RKO (cell line): ENCODE results near the gene WNT8B.

Experiments
- DNase-seq: peaks from one replicate; pipeline ENCODE4 v3.0.0-alpha.2; 2016; ENCODE audit warnings: low spot score

Gene WNT8B, protein sequence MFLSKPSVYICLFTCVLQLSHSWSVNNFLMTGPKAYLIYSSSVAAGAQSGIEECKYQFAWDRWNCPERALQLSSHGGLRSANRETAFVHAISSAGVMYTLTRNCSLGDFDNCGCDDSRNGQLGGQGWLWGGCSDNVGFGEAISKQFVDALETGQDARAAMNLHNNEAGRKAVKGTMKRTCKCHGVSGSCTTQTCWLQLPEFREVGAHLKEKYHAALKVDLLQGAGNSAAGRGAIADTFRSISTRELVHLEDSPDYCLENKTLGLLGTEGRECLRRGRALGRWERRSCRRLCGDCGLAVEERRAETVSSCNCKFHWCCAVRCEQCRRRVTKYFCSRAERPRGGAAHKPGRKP

DNA sequence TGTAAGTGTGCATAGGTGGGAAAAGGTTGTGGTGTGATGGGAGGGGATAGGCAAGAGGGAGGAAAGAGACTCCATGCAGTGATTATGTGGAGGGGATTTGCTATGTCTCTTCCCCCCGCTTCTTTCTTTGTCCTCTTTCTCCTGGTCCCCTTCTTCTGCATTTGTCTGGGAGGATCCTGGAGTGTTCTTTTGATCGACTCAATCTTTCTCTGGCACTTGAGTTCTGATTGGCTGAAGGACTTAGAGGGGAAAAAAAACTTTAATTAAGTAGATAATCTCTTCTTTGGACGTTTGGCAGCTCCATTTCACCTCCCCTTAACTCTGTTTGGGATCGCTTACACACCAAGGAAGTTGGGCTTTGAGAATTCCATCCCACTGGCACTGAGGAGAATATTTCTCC is at the start of gene WNT8B:
WNT8B (plus strand) TSS at position 301 of the 400 bp plus-strand sequence. CDS start 160 bp downstream, outside the sequence.
- no peak for DNase-seq

DNA sequence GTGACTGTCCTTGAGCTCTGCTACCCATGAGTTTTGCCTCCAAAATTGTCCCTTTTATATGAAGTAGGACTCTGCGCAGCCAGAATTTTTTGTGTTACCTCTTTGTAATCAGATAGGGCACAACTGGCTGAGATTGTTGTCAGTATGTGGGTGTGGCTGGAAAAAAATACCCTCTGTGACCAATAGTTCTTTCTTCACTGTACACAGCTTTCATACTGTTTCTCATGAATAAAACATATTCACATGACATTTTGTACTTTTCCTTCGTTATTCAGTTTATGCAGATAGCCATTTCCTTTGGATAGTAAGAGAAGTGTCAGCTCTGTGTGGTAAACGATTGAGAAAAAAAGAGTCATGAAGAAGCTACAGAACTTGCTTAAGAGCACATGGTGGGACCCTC is 49.6 kb upstream of the WNT8B start:
- DNase-seq = no peak

DNA sequence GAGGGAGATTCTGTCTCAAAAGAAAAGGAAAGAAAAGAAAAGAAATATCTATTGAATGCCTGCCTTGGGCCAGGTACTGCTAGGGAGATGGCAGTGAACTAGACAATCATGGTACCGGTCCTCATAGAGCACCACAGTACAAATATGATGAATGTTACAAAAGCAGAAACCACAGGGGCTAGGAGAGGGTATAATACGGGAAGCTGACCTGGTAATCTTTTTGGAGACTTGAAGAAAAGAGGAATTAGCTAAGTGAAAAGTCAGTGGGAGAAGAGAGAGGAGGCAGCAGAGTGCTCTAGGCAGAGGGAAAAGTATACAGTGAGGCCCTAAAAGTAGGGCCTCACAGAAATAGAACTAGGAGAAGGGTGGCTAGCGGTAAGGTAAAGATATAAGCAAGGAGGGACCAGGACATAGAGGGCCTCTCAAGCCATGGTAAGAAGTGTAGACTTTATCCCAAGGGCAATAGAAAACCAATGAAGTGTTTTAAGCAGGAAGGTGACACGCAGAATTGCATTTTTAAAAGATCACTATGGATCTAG is 42.8 kb upstream of the WNT8B start:
- no peak for DNase-seq

DNA sequence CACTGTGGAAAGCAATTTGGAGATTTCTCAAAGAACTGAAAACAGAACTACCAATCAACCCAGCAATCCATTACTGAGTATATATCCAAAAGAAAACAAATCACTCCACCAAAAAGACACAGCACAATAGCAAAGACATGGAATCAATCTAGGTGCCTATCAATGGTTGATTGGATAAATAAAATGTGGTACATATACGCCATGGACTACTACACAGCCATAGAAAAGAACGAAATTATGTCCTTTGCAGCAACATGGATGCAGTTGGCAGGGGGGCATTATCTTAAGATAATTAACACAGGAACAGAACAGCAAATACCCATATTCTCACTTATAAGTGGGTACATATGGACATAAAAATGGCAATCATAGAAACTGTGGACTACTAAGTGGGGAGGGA is 35.4 kb upstream of the WNT8B start:
- DNase-seq = no peak

DNA sequence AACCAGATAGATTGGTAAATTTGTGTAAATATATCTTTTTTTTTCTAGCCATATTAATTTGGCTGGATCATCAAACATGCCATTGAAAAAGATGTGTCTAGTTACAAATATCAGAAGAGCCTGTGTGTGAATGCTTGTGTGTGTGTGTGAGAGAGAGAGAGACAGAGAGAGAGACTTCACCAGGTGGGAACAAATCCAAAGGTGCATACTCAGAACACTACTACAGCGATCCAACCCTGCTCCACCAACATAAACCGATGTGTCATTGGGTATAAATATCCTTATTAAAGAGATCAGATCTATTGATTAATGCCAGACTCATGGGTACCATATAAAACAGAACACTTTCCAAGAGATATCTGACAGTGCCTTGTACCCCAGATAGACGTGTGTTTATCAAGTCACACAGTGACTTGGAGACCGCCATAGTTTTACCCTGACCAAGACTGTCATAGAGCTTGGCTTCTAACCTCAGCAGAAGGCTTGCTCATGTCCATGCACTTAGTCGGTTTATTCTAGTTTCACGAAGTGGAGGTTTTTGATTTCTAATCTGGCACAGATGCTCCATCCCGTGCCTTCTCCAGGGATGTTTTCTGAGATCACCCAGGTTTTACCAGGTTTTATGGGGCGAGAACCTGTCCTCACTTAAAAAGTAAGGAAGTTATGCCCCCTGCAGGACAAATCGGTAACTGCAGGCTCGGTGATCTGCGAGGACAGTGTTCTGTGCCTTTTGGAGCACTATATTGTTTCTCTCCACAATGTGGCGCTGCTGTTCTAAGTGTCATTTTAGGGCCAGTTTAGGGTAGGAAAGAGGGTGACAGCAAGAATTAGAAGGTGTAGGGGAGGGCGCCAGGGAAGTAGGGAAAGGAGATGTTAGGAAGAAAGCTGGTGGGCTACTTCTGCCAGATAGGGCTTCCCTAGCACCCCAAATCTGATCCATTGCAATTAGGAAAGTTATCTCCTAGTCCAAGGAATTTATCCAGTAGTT is 29.3 kb upstream of the WNT8B start:
- peak; percentile 92 for DNase-seq

DNA sequence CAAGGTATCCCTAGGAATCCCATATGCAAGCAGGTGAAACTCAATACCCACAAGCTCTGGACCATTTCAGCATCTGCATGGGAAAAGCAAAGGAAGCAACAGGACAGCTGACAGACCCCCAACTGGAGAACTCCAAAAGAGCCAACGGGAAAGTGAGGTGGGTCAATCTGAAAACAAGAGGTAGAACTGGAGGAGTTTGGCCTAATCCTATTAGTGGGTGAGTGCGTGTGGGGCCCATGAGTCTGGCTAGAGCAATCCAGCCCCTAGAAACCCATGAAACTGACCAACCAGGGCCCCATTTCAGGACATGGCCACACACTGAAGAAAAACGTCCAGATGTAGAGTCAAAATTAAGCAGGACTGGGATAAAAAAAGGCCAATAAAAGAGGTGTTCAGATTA is 26.6 kb upstream of the WNT8B start:
- DNase-seq = no peak

DNA sequence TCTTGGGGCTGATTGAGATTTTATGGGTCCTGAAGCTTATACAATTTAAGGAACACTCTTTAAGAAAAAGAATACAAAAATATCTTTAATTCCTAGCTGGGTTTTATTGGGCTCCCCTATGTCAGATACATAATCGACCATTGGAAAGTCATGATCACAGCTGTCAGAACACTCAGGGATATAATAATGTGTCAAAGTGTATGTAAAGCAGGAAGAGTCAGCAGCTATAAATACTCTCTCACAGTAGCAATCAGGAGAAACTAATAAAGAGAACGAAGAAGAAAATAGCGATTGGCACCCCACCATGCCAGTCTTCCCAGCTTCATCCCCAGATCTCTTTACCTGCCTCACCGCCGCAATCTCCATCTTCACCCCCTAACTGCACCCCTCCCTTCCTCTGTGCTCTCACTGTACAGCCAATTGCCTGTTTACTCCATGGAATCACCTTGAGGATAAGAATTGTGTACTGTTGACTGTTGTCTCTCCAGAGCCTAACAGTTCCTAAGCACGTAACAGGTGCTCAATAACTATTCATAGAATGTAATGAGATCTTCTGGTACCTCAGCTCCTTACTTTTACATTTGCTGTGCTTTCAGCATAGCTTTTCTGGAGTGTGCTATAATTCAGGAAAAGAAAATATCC is 24.0 kb upstream of the WNT8B start:
- no peak for DNase-seq

DNA sequence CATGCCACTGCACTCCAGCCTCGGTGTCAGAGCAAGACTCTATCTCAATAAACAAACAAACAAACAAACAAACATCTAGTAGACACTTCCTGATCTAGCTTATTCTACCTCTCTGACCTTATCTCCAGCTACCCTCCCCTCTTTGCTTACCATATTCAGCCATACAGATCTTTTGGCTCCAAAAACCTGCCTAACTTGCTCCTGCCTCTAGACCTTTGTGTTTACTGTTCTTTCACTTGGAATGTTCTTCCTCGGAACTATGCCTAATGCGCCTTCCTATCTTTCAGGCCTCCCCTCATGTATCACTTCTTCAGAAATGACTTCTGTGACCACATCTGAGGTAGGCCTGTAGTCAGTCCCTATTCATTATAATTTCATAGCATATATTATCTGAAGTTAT is 20.3 kb upstream of the WNT8B start:
- DNase-seq = no peak

DNA sequence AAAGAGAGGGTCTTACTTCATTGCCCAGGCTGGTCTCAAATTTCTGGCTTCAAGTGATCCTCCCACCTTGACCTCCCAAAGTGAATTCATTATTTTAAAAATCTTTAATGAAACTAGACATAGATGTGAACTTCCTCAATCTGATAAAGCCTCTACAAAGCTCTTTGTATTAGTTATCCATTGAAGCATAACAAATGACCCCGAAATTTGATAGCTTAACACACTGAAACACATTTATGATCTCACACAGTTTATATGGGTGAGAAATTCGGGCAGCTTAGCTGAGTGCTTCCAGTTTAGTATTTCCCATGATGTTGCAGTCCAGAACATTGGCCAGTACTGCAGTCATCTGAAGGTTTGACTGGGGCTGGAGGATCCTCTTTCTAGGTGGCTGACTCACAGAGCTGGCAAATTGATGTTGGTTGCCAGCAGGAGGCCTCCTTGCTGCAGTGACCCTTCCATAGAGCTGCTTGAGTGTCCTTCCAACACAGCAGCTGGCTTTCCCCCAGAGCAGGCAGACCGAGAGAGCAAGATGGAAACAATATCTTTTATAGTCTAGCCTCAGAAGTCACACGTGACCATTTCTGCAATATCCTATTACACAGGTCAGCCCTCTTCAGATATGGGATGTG is 16.6 kb upstream of the WNT8B start:
- DNase-seq = peak; percentile 51

DNA sequence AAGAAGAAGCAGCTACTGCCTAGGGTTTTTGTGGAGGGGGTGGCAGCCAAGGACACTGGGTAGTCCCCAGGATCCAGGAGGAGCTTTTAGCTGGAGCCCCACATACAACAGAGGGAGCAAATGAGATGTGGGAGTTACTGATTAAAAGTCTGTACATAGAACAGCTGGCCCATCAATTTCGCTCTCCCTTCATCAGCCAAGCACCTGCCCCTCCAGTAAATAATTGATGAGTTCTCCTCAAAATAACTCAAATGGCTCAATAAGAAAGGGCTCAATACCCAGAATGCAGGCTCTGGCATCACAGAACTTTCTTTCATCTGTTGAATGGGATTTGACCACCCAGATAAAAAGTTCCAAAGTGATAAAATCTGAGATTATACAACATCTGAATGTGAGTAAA is 15.1 kb upstream of the WNT8B start:
- no peak for DNase-seq

DNA sequence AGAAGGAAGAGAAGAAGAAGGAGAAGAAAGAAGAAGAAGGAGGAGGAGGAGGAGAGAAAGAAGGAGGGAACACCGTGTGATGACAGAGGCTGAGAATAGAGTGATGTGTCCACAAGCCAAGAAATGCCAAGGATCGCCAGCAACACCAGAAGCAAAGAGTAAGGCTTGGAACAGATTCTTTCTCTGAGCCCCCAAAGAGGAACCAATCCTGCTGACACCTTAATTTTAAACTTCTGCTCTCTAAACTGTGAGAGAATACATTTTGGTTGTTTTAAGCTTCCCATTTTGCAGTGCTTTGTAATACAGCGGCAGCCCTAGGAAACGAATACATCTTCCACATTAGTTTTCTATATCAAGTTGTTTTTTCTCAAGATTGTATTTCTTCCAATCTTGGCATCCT is 13.9 kb upstream of the WNT8B start:
- no peak for DNase-seq

DNA sequence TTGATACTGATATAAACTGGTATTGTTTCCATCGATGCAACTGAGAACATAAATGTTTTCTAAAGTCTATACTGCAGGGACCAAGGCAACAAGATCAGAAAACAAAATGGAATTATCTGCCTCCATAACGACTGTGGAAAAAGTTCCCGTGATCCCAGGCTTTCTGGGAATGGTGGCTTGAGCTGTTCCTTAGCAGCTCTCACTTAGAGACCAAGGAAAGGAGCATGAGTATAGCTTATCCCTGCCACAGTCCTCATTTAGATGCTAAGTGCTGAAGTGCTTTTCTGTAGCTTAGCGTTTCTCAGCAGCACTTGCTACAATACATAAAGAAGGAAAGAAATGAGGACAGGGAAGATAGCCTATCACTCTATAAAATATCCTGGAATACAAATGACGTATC is 5.5 kb downstream of the WNT8B start:
- DNase-seq = no peak

DNA sequence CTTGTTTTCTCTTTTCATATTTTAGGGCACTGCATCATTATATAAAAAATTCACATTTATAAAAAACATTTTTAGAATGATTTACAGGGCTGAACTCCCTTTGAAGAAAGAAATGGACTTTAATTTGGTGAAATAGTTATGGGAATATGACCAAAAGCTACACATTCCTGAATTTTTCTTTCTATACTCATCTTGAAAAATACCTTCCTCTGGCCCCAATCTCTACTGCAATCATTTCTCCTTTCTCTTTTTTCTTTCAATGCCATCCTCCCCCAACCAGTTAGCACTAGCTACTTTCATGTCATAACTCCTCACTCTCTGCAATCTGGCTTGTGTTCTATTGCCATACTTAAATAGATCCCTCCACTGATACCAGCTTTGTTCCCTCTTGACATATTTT is 6.2 kb downstream of the WNT8B start:
- no peak for DNase-seq

DNA sequence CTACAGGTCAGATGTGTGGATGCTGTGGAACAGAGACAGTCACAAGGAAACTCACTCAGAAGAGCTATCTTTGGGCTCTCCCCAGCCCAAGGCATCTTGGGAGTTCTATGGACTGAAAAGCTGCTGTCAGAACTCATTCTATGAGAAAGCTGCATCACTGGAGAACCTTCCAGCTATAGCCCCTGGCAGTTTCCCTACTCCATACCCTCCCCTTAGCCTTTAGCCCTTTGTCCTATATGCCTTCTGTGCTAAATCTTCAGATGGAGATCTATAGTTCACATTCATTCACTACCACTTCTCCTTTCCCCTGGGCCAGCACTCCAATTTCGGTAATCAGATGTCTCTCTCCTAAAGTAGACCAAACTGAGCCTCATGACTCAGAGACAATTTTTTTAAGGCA is 6.9 kb downstream of the WNT8B start:
- no peak for DNase-seq

DNA sequence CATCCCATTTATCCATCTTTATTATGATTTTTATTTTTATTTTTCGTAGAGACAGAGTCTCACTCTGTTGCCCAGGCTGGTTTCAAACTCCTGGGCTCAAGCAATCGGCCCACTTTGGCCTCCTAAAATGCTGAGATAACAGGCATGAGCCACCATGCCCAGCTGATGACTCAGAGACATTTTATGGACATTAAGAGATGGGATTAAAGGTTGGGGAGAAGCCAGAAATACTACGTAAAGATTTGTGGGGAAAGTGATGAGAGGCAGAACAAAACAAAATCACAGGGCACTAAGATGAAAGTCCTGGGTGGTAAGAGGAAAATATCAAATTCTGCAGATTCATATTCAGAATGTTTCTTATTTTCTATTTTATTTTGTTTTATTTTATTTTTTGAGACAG is 7.6 kb downstream of the WNT8B start:
- peak; percentile 18 for DNase-seq

DNA sequence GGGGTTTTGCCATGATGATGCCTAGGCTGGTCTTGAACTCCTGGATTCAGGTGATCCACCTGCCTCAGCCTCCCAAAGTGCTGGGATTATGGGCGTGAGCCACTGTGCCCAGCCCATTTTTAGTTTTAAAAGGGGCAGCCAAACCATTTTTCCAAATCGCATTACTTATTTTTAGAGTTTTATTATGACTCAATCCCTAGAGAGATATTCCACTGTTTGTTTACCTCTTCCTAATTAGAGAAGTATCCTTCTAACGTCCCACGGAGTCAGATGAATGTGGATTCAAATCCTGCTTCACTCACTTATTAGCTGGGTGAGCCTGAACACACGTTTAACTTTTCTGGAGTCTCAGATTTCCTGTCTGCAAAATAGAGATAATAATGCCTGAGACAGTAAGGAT is 15.2 kb downstream of the WNT8B start:
- DNase-seq = no peak

DNA sequence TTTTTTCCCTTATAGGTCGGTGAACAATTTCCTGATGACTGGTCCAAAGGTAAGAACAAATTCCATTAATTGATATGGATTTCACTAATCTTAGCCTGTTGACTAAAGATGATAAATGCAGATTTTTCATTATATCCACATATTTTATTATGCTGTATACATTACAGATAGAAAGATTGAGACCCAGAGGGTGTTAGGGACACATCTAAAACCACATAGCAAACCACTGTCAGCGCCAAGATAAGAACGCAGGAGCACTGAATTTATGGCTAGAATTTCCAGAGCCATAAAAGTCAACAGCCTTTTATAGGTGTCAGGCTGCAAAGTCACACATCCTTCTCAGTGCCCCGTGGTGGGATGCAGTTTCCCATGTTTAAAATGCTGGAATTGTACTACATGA is 16.2 kb downstream of the WNT8B start:
- DNase-seq = no peak

DNA sequence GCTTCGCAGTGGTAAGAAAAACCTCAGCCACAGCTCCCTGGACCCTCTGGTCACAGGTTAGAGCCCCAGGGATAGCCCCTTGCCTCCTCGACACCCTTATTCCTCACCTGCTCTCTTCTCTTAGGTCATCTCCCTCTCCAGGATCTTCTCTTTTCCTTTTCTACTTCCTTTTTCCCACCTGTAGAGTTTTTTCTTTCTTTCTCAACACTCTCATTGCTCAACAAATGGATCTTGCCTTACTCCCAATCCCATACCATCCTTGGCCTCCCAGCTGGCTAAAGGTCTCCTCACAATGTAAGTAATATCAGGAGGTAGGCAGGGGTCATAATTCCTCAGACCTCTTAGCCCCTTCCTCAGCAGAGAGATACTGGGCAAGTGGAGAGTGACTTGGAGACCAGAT is 17.2 kb downstream of the WNT8B start:
- DNase-seq = no peak

DNA sequence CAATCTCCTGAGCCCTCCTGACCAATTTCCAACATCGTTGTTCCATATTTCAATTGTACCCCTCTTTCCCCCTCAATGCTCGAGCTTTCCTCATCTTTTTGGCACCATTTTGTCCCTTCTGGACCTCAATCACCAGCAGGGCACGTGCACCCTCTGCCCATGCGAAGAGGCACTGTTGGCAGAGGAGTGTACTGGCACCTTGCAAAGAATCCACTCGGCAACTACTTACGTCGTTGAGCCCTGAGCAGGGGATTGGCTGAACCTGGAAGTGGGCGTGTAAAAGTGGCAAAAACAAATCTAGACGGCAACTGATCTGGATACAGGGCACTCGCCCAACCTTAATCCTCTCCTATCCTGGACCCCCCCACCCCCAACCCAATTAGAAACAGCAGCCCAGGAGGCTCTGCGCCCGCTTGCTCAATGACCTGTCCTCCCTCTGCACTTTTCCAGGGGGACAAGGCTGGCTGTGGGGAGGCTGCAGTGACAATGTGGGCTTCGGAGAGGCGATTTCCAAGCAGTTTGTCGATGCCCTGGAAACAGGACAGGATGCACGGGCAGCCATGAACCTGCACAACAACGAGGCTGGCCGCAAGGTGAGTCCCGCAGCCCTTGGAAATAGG is 18.8 kb downstream of the WNT8B start:
- DNase-seq = peak; percentile 82

DNA sequence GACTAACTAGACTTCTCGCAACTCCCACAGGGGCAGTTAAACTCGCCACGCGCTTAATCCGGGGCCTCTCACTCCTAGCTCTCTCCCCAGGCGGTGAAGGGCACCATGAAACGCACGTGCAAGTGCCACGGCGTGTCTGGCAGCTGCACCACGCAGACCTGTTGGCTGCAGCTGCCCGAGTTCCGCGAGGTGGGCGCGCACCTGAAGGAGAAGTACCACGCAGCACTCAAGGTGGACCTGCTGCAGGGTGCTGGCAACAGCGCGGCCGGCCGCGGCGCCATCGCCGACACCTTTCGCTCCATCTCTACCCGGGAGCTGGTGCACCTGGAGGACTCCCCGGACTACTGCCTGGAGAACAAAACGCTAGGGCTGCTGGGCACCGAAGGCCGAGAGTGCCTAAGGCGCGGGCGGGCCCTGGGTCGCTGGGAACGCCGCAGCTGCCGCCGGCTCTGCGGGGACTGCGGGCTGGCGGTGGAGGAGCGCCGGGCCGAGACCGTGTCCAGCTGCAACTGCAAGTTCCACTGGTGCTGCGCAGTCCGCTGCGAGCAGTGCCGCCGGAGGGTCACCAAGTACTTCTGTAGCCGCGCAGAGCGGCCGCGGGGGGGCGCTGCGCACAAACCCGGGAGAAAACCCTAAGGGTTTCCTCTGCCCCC is 19.5 kb downstream of the WNT8B start:
- peak; percentile 57 for DNase-seq

DNA sequence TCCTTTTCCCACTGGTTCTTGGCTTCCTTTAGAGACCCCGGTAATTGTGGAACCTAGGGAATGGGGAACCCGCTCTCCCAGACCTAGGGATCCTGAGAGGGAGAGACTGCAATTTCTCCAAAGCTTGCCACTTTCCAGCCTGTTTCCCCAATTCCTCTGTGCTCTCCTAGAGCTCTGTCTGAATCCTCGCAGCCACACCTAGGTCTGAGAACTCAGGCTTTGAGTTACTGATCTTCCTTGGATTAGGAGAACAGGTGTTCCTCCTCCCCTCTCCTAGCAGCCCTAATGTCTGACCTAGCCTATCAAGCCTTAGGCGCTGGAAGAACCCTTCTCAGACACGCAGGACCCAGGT is 20.0 kb downstream of the WNT8B start:
- DNase-seq = no peak
